Lung (tissue), 12 donors: ENCODE data around the gene INTS6L. TPM values are rescaled to one million over a fixed set of nuclear protein-coding genes. Genes with fewer than 3 reads are reported as not detected.

Experiments
- ATAC-seq: fragments of 200-7000 bp; cut with Tn5 transposase; one replicate; pipeline ENCODE4 v1.9.1; 2020; ENCODE audit warnings: moderate number of reproducible peaks; ENCODE audit not compliant: insufficient read depth, low FRiP score
- DNase-seq, 3 donors: peaks; one replicate each; pipeline ENCODE4 v3.0.0-alpha.2; 2013 to 2017
- H3K27ac ChIP-seq, 2 donors: one replicate each; pipeline ENCODE4 v1.5.1; 2013; ENCODE audit warnings: mild to moderate bottlenecking in 2 of 2, moderate library complexity in 2 of 2, control low read depth in 1 of 2, inconsistent platforms in 1 of 2, low read depth in 1 of 2, low read length in 1 of 2
- H3K27me3 ChIP-seq, 3 donors: one replicate each; pipeline ENCODE4 v1.5.1; 2013; ENCODE audit warnings: low read length in 2 of 3; ENCODE audit not compliant: control insufficient read depth in 3 of 3, insufficient read depth in 3 of 3
- H3K36me3 ChIP-seq, 4 donors: one replicate each; pipeline ENCODE4 v1.5.1; 2013; ENCODE audit warnings: low read length in 4 of 4, mild to moderate bottlenecking in 1 of 4, moderate library complexity in 1 of 4; ENCODE audit not compliant: control insufficient read depth in 4 of 4, insufficient read depth in 4 of 4
- H3K4me1 ChIP-seq, 5 donors: one replicate each; pipeline ENCODE4 v1.5.1; 2013; ENCODE audit warnings: low read length in 5 of 5, mild to moderate bottlenecking in 2 of 5, moderate library complexity in 1 of 5; ENCODE audit not compliant: control insufficient read depth in 5 of 5, insufficient read depth in 5 of 5
- H3K4me3 ChIP-seq: one replicate; pipeline ENCODE4 v1.5.1; 2013; ENCODE audit warnings: mild to moderate bottlenecking, control low read depth, moderate library complexity
- H3K9ac ChIP-seq, 2 donors: one replicate each; pipeline ENCODE4 v1.5.1; 2013; ENCODE audit warnings: low read length in 2 of 2, control low read depth in 1 of 2; ENCODE audit not compliant: insufficient read depth in 1 of 2
- H3K9me3 ChIP-seq, 4 donors: one replicate each; pipeline ENCODE4 v1.5.1; 2013; ENCODE audit warnings: low read length in 3 of 4, mild to moderate bottlenecking in 1 of 4, moderate library complexity in 1 of 4; ENCODE audit not compliant: control insufficient read depth in 4 of 4, insufficient read depth in 3 of 4
- CTCF ChIP-seq: IDR thresholded peaks from 2 replicates; pipeline ENCODE4 v1.5.1; 2012; ENCODE audit warnings: mild to moderate bottlenecking; ENCODE audit errors: control extremely low read depth, extremely low read depth
- WGBS, 2 donors: extraction: QIAGEN DNeasy Blood & Tissue Kit; methylation state at CpG; one replicate each; pipeline ENCODE4 v1.1.7; 2013; 5-methylcytosine and 5-hydroxymethylcytosine counted together
- polyA plus RNA-seq, 2 donors: library from polyadenylated mRNA; stranded (reverse); fragments of 200-250 nt; gene quantifications; one replicate each; pipeline ENCODE4 v1.2.1, GENCODE V29; 2013
- total RNA-seq, 2 donors: library from RNA; depleted of rRNA in 1 of 2; stranded (reverse); fragments of >200 nt in 1 of 2; gene quantifications; one replicate each; pipeline ENCODE4 v1.2.1, GENCODE V29; 2014 to 2021
- donor health status: control.
- donor health status: control.
- donor health status: Bipolar disorder and iron deficiency.
- donor health status: healthy.
- donor health status: DM: yes; HTN: yes; CAD: no.

The INTS6L gene
- total and polyA plus RNA-seq, 4 donors: 3.5 to 19.6 (median 8.8) TPM

- Histone ChIP-seq H3K9ac (no peak overlapping the region), H3K27ac (no peak overlapping the region), H3K27me3 (peaks cover 0 to 19% (median 9%) of the 10 kb centered on the region in 3 donors), H3K9me3 (no peaks in the 10 kb centered on the region), H3K4me1 (no peaks in the 10 kb centered on the region), H3K4me3 (no peak overlapping the region), H3K36me3 (peaks cover 0 to 1% (median 0%) of the 10 kb centered on the region in 4 donors)
- no peak for TF ChIP-seq CTCF
- DNase-seq (peak in 1 of 3 donors; percentile 17), ATAC-seq (no peak)
- WGBS, 2 donors: 60 to 78% methylated on average over 2 of the region's 2 CpGs
Measured at GRCh38 chrX:135549519-135549918, 29.1 kb downstream of the INTS6L start.

- Histone ChIP-seq H3K27ac (no peak overlapping the region), H3K27me3 (peaks cover 0 to 5% (median 2%) of the 10 kb centered on the region in 3 donors), H3K9me3 (no peaks in the 10 kb centered on the region), H3K9ac (no peak overlapping the region), H3K4me1 (no peaks in the 10 kb centered on the region), H3K36me3 (peaks cover 0 to 4% (median 0%) of the 10 kb centered on the region in 4 donors), H3K4me3 (no peak overlapping the region)
- DNase-seq (no peak), ATAC-seq (no peak)
- TF ChIP-seq CTCF: no peak
- 73 to 92% methylated on average over 3 of the region's 3 CpGs for WGBS, 2 donors
Measured at GRCh38 chrX:135556055-135556454, 35.6 kb downstream of the INTS6L start.

GRCh38 chrX:135557344-135557743 lies 36.9 kb downstream of the INTS6L start:
- TF ChIP-seq CTCF: no peak
- Histone ChIP-seq H3K4me1 (no peaks in the 10 kb centered on the region), H3K9me3 (no peaks in the 10 kb centered on the region), H3K36me3 (peaks cover 0 to 4% (median 0%) of the 10 kb centered on the region in 4 donors), H3K9ac (no peak overlapping the region), H3K27ac (no peak overlapping the region), H3K4me3 (no peak overlapping the region), H3K27me3 (peaks cover 0 to 2% (median 0%) of the 10 kb centered on the region in 3 donors)
- ATAC-seq: no peak
- 86 to 100% methylated on average over 2 of the region's 2 CpGs for WGBS, 2 donors
- DNase-seq: no peak

GRCh38 chrX:135572436-135572835 lies 52.0 kb downstream of the INTS6L start:
- WGBS, 2 donors: 67 to 98% methylated on average over 2 of the region's 2 CpGs
- Histone ChIP-seq H3K4me3 (no peak overlapping the region), H3K27ac (no peak overlapping the region), H3K9me3 (peaks cover 0 to 2% (median 0%) of the 10 kb centered on the region in 4 donors), H3K9ac (no peak overlapping the region), H3K27me3 (peaks cover 0 to 2% (median 0%) of the 10 kb centered on the region in 3 donors), H3K36me3 (peaks cover 0 to 15% (median 0%) of the 10 kb centered on the region in 4 donors), H3K4me1 (no peaks in the 10 kb centered on the region)
- DNase-seq (peak in 2 of 3 donors; percentile 0 to 6), ATAC-seq (no peak)
- no peak for TF ChIP-seq CTCF
